ENCODE results near the gene B3GALT4. TPM values are rescaled to one million over a fixed set of nuclear protein-coding genes. Genes with fewer than 3 reads are reported as not detected.

Gene B3GALT4
- 10 to 100 TPM in 2 of 3 donors, 1 to 10 TPM in 1; 8.2 to 15.0 (median 11.1) TPM for total RNA-seq

- H3K4me1 ChIP-seq, result peaks cover 0 to 39% of the 10 kb centered on the region in 2 donors
- no peaks in the 10 kb centered on the region for H3K36me3 ChIP-seq
- intact Hi-C loops (cut with DNase I; ENCODE audit: low total_unique reads), result no loop called here
- TF ChIP-seq POLR2AphosphoS5 (IDR thresholded peaks at IDR 0.05) (peak; percentile 31 to 39 (median 35)), POLR2A (IDR thresholded peaks at IDR 0.05) (no peak), CTCF (IDR thresholded peaks at IDR 0.05) (peak; percentile 36 to 54 (median 38))
- H3K9me3 ChIP-seq, result no peaks in the 10 kb centered on the region
- H3K27me3 ChIP-seq, result no peaks in the 10 kb centered on the region
- peak; percentile 60 to 78 for DNase-seq (ENCODE audit: low spot score in 2 of 2)
- H3K27ac ChIP-seq, result peak within 1 kb of the TSS; percentile 85 to 86
- H3K4me3 ChIP-seq, result peak within 1 kb of the TSS; percentile 58 to 78 (median 71)
These were observed at the start of gene B3GALT4 for GRCh38 chr6:33276864-33277662. Gene B3GALT4, plus strand, starts transcription at chr6:33277123. Its CDS starts 297 bp downstream, at chr6:33277420.

GRCh38 chr6:33235221-33235634 lies 41.7 kb upstream of the B3GALT4 start:
- TF ChIP-seq CTCF (IDR thresholded peaks at IDR 0.05) (no peak), POLR2A (IDR thresholded peaks at IDR 0.05) (no peak), POLR2AphosphoS5 (IDR thresholded peaks at IDR 0.05) (no peak)
- Histone ChIP-seq H3K4me3 (no peak overlapping the region), H3K27ac (no peak overlapping the region), H3K27me3 (peaks cover 0 to 3% of the 10 kb centered on the region in 2 donors), H3K4me1 (no peaks in the 10 kb centered on the region), H3K9me3 (no peaks in the 10 kb centered on the region), H3K36me3 (no peaks in the 10 kb centered on the region)
- intact Hi-C loops (cut with DNase I; ENCODE audit: low total_unique reads), result no loop called here
- DNase-seq (ENCODE audit: low spot score in 2 of 2), result peak in 1 of 2 donors; percentile 2

- H3K27me3 ChIP-seq, result peaks cover 0 to 3% of the 10 kb centered on the region in 2 donors
- no peaks in the 10 kb centered on the region for H3K4me1 ChIP-seq
- DNase-seq (ENCODE audit: low spot score in 2 of 2), result no peak
- no peaks in the 10 kb centered on the region for H3K9me3 ChIP-seq
- intact Hi-C loops (cut with DNase I; ENCODE audit: low total_unique reads), result no loop called here
- TF ChIP-seq POLR2AphosphoS5 (IDR thresholded peaks at IDR 0.05) (no peak), POLR2A (IDR thresholded peaks at IDR 0.05) (no peak)
- no peaks in the 10 kb centered on the region for H3K36me3 ChIP-seq
- H3K4me3 ChIP-seq, result no peak overlapping the region
- no peak overlapping the region for H3K27ac ChIP-seq
These were observed 40.6 kb upstream of the B3GALT4 start for GRCh38 chr6:33236328-33236727.

- intact Hi-C loops (cut with DNase I; ENCODE audit: low total_unique reads), result no loop called here
- no peak overlapping the region for H3K27ac ChIP-seq
- H3K9me3 ChIP-seq, result no peaks in the 10 kb centered on the region
- H3K4me3 ChIP-seq, result no peak overlapping the region
- no peak for TF ChIP-seq POLR2A (IDR thresholded peaks at IDR 0.05)
- TF ChIP-seq POLR2AphosphoS5 (IDR thresholded peaks at IDR 0.05), result no peak
- no peak for TF ChIP-seq CTCF (IDR thresholded peaks at IDR 0.05)
- peak in 1 of 2 donors; percentile 15 for DNase-seq (ENCODE audit: low spot score in 2 of 2)
- H3K27me3 ChIP-seq, result no peaks in the 10 kb centered on the region
- H3K4me1 ChIP-seq, result no peaks in the 10 kb centered on the region
- no peaks in the 10 kb centered on the region for H3K36me3 ChIP-seq
These were observed 40.1 kb upstream of the B3GALT4 start for GRCh38 chr6:33236852-33237251.

- TF ChIP-seq CTCF (IDR thresholded peaks at IDR 0.05) (no peak), POLR2A (IDR thresholded peaks at IDR 0.05) (no peak), POLR2AphosphoS5 (IDR thresholded peaks at IDR 0.05) (no peak)
- Histone ChIP-seq H3K27ac (no peak overlapping the region), H3K36me3 (no peaks in the 10 kb centered on the region), H3K4me1 (no peaks in the 10 kb centered on the region), H3K9me3 (no peaks in the 10 kb centered on the region), H3K4me3 (no peak overlapping the region), H3K27me3 (no peaks in the 10 kb centered on the region)
- DNase-seq (ENCODE audit: low spot score in 2 of 2), result peak in 1 of 2 donors; percentile 10
- intact Hi-C loops (cut with DNase I; ENCODE audit: low total_unique reads), result loop anchor here (1.0 kb wide), 1 partner anchor 18 kb away; no protein-coding TSS in a partner anchor
These were observed 39.2 kb upstream of the B3GALT4 start for GRCh38 chr6:33237741-33238140.

Measured in breast epithelium (tissue), 4 donors.